Activated T-cell treated with anti-CD3 and anti-CD28 coated beads for 1 hour (primary cell): ENCODE results near the gene CLRN1.

Source experiments
- DNase-seq: peaks from one replicate; pipeline ENCODE4 v3.0.0-alpha.2; 2020; ENCODE audit warnings: low read depth

Gene CLRN1

GRCh38 chr3:150975086-150975991, 2.8 kb upstream of the CLRN1 start:
- no peak for DNase-seq

GRCh38 chr3:150970665-150971324, 1.7 kb downstream of the CLRN1 start:
- no peak for DNase-seq

DNA sequence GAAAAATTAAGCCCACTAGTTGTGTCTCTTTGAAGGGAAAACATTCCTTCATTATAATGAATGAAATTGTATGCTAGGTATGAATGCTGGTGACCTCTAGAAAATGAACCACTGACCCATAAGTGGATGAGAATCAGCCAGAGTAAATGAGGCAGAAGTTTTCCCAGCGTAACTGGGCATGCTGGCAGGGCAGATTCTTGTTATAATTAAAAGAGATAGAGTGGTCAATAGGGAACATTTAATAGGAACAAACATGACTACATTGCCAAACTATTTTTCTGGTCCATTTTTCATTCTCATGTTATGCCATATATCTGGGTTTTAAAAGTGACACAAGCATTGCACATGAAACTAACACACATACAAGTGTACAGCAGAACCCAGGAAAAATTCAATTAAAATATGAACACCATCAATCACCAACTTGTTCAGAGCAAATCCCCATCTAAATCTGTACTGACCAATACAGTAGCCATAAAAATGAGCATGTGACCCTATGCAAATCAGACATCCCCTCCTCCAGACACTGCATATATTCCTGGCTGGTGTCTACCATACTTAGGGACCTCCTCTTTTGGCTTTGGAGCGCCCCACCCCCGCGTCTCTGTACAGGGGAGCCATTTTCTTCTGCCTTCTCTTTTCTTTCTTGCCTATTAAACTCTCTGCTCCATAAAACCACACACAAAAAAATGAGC, 4.0 kb downstream of the CLRN1 start:
- DNase-seq: no peak

GRCh38 chr3:150965436-150965835, 7.1 kb downstream of the CLRN1 start:
- no peak for DNase-seq

DNA sequence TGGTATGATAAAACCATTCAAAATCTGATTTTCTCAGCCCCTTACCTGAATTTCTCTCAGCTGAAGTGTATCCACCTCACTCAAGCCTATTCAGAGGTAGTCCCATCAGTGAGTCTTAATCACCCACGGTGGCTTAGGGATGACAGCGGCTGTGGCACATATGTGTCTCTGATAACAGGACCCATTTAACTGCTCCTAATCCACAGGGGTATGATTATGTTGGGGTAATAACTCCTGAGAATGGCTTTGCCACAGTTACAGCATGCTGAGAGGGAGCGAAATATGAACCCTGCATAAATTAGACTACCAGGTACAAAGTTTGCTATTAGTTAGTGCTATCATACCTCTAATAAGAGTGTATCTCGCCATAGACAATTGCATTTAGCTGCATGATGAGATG, 10.6 kb downstream of the CLRN1 start:
- no peak for DNase-seq

GRCh38 chr3:150960708-150961684, 11.5 kb downstream of the CLRN1 start:
- DNase-seq: no peak

- DNase-seq: no peak
Observed at GRCh38 chr3:150958683-150959082, 13.8 kb downstream of the CLRN1 start.

DNA sequence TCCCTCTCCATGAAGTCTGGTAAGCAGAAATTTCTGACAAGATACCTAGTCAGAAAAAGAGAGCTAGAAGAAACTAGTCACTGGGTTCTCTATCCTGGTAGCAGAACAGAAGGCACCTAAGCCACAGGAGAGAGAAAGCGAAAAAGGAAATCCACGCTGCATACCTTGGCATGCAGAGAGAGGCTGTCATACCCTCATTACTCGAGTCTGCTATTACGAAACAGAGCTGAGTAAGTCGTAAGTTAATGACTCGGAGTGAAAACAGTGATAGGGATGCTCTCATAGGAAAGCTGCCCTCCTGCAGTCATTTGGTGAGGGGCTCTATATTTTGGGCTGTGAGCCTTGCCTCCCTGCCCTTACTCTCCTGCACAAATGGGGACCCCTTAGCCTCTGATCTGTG, 16.2 kb downstream of the CLRN1 start:
- no peak for DNase-seq

DNA sequence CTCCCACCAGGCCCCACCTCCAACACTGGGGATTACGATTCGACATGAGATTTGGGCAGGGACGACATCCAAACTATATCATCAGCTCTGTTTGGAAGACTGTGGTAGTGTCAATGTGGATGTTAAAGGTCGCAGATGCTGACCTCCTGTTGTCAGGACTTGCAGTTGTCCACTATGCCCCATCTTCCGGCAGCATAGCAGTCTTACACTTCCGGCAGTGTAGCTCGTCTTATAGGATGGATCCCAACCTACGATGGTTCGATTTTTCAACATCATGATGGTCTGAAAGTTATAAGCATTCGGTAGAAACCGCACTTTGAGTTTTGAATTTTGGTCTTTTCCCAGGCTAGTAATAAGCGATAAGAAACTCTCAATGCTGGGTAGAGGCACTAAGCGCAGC, 20.6 kb downstream of the CLRN1 start:
- DNase-seq: no peak

DNA sequence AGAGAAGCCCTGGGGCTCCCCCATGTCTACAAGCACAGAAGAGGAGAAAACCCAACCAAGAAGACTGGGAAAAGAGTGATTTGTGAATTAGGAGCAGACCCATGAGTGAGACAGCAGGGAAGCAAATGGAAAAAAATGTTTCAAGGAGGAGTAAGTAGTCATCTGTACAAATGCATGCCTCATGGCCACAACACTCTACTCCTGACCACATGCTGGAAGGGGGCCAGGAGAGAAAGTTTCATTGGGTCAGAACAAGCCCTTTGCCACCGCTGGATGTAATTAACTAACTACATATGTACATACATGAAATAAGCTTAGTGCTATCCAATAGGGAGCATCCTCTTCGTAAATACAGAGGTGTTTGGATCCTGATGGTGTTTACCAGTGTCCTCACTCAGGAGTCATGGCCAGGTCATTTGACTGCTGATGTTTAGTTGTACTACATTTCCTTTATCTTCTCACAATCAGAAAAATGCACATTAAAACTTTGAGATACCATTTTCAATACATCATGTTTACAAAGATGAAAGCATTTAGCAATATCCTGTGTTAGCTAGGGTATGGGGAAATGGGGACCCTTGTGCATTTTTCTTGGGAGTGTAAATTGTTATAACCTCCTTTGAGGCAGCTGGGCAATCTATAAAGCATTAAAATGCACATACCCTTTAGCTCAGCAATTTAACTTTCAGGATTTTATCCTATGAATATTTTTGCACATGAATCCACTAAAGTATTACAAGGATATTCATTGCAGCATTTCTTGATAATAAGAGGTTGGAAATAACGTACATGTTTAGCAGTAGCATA, 27.1 kb downstream of the CLRN1 start:
- DNase-seq: no peak

DNA sequence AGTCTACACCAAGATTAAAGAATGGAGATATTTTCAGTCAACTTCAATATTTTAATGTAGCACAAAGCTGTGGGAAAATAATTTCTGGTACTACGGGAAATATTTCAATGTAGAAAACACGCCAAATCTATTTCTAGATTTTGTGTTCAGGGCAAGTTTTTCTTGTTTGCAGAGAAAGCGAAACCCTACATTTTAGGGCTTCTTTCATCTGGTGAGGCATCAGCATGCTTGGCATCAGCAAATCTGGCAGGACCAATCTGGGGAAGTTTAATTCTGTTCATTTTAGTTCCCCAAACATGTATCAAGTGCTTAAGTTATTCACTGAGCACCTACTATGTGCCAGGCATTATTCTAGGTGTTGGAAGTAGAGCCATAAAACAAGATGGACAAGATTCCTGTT, 30.3 kb downstream of the CLRN1 start:
- DNase-seq: no peak

DNA sequence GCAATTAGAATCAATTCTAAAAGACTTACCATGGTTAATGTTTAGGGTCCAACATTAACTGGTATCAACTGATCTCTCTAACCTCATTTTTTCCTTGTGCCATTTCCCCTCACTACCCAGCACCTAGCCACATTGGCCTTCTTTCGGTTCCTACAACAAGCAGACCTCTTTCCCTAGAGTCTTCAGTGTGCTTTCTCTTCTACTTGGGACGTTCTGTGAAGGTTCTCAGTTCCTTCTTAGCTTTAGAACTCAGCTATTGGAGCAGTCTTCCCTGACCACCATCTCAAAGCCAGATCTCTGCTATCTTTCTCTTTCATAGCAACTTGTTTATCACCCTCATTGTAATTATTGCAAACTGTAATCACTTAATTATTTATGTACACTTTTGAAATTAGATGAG, 35.8 kb downstream of the CLRN1 start:
- DNase-seq: no peak

GRCh38 chr3:150933473-150933995, 39.0 kb downstream of the CLRN1 start:
- DNase-seq: no peak

DNA sequence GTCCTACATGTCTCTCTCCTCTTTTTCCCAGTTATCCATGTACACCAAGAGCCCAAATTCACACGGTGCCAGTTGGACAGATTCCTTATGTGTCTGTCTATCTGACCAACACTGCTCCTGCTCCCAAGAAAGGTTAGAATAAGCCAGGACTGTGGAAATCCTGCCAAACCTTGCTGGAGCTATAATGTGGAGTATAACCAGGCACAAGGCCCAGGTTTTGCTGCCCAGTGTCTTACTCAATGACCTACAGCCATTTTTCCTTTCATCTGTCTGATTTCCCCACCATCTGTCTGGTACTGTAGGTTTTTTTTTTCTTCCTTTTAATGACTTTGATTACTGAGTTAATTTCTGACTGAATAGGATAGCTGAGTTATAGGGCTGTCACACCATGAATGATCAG, 40.8 kb downstream of the CLRN1 start:
- no peak for DNase-seq

DNA sequence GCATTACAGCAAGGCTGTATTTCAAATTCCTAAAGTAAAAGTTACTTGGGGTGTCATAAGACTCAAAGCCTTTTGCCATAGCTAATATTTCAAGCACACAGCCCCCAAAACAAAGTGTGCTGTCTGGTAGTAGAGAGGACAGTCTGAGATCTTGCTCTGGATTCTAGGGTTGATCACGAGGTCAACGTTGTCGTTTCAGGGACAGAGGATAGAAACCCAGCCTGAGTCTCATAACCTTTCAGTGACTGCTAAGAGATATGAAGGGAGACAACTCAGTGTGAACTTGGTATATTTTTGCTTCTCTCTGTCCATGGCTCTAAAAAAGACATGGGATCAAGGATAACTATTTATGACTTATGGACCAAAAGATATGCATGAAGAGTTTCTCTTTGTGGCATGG, 41.7 kb downstream of the CLRN1 start:
- DNase-seq: no peak

DNA sequence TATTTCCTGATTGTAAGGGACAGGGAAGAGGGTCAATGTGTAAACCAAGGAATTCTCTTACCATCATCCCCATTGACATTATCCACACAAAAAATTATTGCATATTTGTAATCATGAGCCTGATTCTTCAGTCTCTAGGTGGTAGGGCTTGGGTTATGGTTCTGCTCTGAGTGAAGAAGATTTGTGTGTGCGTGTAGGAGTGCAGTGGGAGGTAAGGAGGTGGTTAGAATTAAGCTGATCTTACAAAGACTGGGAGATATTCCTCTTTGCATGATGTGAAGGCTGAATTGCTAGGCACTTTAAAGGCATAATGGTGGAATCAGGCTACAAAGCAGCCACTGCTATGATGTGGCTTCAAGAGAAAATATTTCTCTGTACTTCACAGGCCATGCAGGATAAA, 44.3 kb downstream of the CLRN1 start:
- DNase-seq: no peak

GRCh38 chr3:150926328-150926727, 46.2 kb downstream of the CLRN1 start:
- DNase-seq: no peak

GRCh38 chr3:150925751-150926201, 46.8 kb downstream of the CLRN1 start:
- peak; percentile 31 for DNase-seq

- no peak for DNase-seq
Observed at GRCh38 chr3:150922611-150923010, 49.9 kb downstream of the CLRN1 start.

DNA sequence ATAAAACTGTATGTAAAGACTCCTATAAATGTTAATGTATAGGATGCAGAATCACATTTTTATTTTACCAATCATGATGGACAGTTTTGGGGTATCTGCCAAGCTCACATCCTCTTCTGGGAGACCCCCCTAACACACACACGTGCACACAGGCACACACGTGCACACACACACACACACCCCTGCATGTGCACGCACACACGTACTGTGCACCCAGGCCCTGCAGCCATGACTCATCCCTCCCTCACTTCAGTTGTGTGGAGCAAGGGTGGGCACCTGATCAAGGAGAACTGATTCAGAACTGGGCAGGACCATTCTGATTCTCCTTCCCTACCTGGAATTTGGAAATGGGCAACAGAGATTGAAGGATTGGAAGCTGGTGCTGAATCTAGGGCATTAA, 51.3 kb downstream of the CLRN1 start:
- DNase-seq: no peak

DNA sequence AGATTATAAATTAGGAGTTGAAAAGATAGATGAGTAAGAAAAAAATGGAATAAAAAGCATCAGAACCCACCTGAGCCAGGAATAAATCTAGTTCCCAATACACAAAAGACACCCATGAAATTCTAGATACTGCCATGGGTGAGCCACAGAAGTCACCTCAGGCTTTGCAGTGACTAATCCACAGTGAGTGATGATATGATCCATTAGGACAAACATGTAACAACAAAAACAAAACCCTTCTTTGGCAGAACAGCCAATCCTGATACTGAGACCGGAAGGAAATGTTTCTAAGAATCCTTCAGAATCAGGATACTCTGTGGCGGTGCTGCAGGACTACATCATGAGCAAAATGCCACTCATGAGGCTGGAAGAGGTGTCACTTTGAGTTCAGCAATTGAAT, 52.3 kb downstream of the CLRN1 start:
- DNase-seq: no peak
